ENCODE data around the gene SWAP70. TPM values are rescaled to one million over a fixed set of nuclear protein-coding genes. Genes with fewer than 3 reads are reported as not detected.

Gene SWAP70
- total and polyA plus RNA-seq, 2 of the 8 experiments (the other 6 are each of a cell fraction or from before 2014, with no cell fraction given), result 14.8 to 37.5 TPM

DNA sequence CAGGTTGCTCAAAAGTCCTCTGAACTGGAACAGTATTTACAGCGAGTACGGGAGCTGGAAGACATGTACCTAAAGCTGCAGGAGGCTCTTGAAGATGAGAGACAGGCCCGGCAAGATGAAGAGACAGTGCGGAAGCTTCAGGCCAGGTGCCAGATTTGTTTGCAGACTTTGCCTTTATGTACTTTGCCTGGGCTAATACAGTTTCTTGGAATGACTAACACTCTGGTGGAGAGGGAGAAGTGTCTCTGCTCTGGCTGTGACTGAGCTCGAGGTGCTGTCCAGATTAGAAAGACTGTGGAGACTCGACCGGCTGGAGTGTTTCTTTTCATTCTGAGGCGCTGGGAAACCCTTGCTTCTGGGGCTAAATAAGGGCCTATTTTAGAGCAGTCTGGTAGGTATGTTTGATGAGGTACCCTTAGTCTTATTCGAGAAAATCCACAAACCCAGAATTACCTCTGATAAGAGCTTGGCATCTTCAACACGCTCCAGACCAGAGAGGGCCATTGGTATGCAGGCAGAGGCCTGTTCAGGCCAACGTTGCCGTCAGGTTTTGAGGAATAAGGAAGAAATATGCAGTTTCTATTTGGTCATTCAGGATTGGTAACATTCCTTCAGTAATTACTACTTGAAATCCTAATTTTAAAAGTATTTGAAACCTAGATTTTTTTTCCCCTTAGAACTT is 76.5 kb downstream of the SWAP70 start:
- no peak for FAIRE-seq
- Histone ChIP-seq H3K23ac (ENCODE audit: insufficient read length) (no peak overlapping the region), H4K5ac (ENCODE audit: insufficient read length, low read depth, low read length) (no peak overlapping the region), H3K9ac (replicated peaks in 1 of 4; ENCODE audit: extremely low read depth in 1 of 4, low read depth in 3 of 4, low read length in 3 of 4) (no peak overlapping the region), H2AFZ (ENCODE audit: low read length) (no peak overlapping the region), H3K4ac (replicated peaks; ENCODE audit: insufficient read length, low read depth, low read length) (no peak overlapping the region), H3K23me2 (ENCODE audit: low read depth, low read length) (no peaks in the 10 kb centered on the region), H4K8ac (ENCODE audit: extremely low read depth, insufficient read depth, low read length) (no peak overlapping the region), H2AK5ac (ENCODE audit: low read depth, low read length) (no peak overlapping the region), H2BK15ac (ENCODE audit: low read length) (no peak overlapping the region), H2BK12ac (ENCODE audit: low read depth, low read length) (no peak overlapping the region), H3K79me1 (ENCODE audit: low read depth, low read length) (0 out of 2 replicates have a peak, but pooled peaks cover 2% of the 10 kb centered on the region), H3K9me3 (ENCODE audit: insufficient read depth in 2 of 2, low read depth in 1 of 2, low read length in 1 of 2) (no peaks in the 10 kb centered on the region), H3K79me2 (ENCODE audit: control insufficient read depth in 1 of 2, insufficient read depth in 2 of 2, low read length in 2 of 2) (no peaks in the 10 kb centered on the region), H3K27me3 (replicated peaks in 1 of 4; ENCODE audit: control insufficient read depth in 3 of 4, extremely low read depth in 1 of 4, insufficient read depth in 3 of 4, low read length in 3 of 4) (no peaks in the 10 kb centered on the region), H3K14ac (ENCODE audit: insufficient read length) (no peak overlapping the region), H3K56ac (replicated peaks; ENCODE audit: insufficient read length, low read depth, low read length) (no peak overlapping the region), H3K27ac (ENCODE audit: low read depth, low read length) (no peak overlapping the region), H4K20me1 (replicated peaks in 1 of 2; ENCODE audit: control insufficient read depth in 1 of 2, insufficient read depth in 2 of 2, low read length in 2 of 2) (no peaks in the 10 kb centered on the region), H3K4me1 (replicated peaks in 1 of 4; ENCODE audit: control insufficient read depth in 3 of 4, insufficient read depth in 4 of 4, low read length in 3 of 4) (no peaks in the 10 kb centered on the region), H2BK120ac (replicated peaks; ENCODE audit: low read depth, low read length) (no peak overlapping the region), H2BK20ac (ENCODE audit: low read length) (no peak overlapping the region), H3K4me2 (ENCODE audit: insufficient read depth in 1 of 2, low read depth in 2 of 2, low read length in 2 of 2) (no peak overlapping the region), H2BK5ac (ENCODE audit: low read depth, low read length) (no peak overlapping the region), H4K91ac (replicated peaks; ENCODE audit: insufficient read length, low read length) (no peak overlapping the region), H3K36me3 (ENCODE audit: control insufficient read depth in 2 of 4, insufficient read depth in 4 of 4, low read length in 3 of 4) (peaks cover 9 to 52% (median 31%) of the 10 kb centered on the region in 4 experiments), H3K18ac (ENCODE audit: extremely low read depth, low read length) (no peak overlapping the region), H3K4me3 (ENCODE audit: extremely low read depth in 1 of 4, insufficient read depth in 2 of 4, low read depth in 3 of 4, low read length in 4 of 4) (no peak overlapping the region)
- POLR2A ChIA-PET (ENCODE audit: partially characterized antibody), result no interaction called here
- CTCF ChIA-PET (ENCODE audit: partially characterized antibody), result interaction anchor here (0.7 to 2.1 kb wide), 2 partner anchors 8 to 126 kb away, joined by 3 to 4 read pairs; no protein-coding TSS in a partner anchor
- no peak for DNase-seq (ENCODE audit: low read depth in 1 of 2, low spot score in 2 of 2)
- 96% methylated on average over 12 of the region's 12 CpGs; no CpG with 5 or more reads in 1 of the 2 experiments for WGBS, 2 experiments (ENCODE audit: extremely low coverage in 1 of 2, insufficient coverage in 1 of 2, insufficient read length in 1 of 2, insufficient replicate concordance in 2 of 2, low coverage in 1 of 2, low lambda C conversion rate in 2 of 2, missing lambda C conversion rate in 1 of 2)
- TF ChIP-seq RFX5 (IDR thresholded peaks at IDR 0.05; ENCODE audit: borderline replicate concordance, low read depth, low read length) (no peak), KDM1A (IDR thresholded peaks at IDR 0.05; ENCODE audit: borderline replicate concordance, low read length) (no peak), PHF8 (conservative IDR thresholded peaks at IDR 0.05; ENCODE audit: low read depth, low read length) (no peak), YY1 (IDR thresholded peaks at IDR 0.05; ENCODE audit: low read depth, low read length) (no peak), BCL11A (IDR thresholded peaks at IDR 0.05; ENCODE audit: low read depth in 2 of 2, low read length in 2 of 2) (no peak), SRF (IDR thresholded peaks at IDR 0.05; ENCODE audit: low read depth, low read length) (no peak)
- TF ChIP-seq, protein P1, sequence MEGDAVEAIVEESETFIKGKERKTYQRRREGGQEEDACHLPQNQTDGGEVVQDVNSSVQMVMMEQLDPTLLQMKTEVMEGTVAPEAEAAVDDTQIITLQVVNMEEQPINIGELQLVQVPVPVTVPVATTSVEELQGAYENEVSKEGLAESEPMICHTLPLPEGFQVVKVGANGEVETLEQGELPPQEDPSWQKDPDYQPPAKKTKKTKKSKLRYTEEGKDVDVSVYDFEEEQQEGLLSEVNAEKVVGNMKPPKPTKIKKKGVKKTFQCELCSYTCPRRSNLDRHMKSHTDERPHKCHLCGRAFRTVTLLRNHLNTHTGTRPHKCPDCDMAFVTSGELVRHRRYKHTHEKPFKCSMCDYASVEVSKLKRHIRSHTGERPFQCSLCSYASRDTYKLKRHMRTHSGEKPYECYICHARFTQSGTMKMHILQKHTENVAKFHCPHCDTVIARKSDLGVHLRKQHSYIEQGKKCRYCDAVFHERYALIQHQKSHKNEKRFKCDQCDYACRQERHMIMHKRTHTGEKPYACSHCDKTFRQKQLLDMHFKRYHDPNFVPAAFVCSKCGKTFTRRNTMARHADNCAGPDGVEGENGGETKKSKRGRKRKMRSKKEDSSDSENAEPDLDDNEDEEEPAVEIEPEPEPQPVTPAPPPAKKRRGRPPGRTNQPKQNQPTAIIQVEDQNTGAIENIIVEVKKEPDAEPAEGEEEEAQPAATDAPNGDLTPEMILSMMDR (IDR thresholded peaks at IDR 0.05; ENCODE audit: control extremely low read depth in 1 of 3, insufficient read depth in 1 of 3, low read depth in 1 of 3, low read length in 3 of 3), result no peak
